ENCODE measurements around the gene TFEB. TPM values are rescaled to one million over a fixed set of nuclear protein-coding genes. Genes with fewer than 3 reads are reported as not detected.
A peak's percentile ranks its signal among the peaks of the same experiment; 100 is the strongest.

Gene TFEB
- total RNA-seq, 1 donor from 2014 or later = 18.6 TPM

DNA sequence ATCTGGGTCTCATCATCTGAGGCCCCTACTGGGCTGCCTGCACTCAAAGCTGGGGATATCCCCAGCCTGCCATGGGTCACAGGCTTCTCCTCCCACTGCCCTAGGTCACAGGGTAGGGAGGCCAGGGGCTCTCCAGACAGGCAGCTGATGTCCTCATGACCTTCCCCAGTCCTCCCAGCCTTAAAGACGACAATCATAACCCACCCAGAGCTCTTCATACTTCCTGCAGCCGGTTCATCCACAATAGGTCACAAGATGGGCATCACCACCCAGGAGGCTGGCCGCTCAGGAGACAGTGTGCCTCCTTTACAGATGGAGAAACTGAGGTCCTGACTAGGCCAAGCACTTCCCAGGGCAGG, 15.2 kb downstream of the TFEB start:
- Histone ChIP-seq H3K27me3 (no peaks in the 10 kb centered on the region), H3K9me3 (no peaks in the 10 kb centered on the region), H3K36me3 (no peaks in the 10 kb centered on the region), H3K27ac (no peak overlapping the region), H3K4me1 (peaks cover 7 to 47% of the 10 kb centered on the region in 2 donors), H3K4me3 (no peak overlapping the region)
- TF ChIP-seq, protein P1, sequence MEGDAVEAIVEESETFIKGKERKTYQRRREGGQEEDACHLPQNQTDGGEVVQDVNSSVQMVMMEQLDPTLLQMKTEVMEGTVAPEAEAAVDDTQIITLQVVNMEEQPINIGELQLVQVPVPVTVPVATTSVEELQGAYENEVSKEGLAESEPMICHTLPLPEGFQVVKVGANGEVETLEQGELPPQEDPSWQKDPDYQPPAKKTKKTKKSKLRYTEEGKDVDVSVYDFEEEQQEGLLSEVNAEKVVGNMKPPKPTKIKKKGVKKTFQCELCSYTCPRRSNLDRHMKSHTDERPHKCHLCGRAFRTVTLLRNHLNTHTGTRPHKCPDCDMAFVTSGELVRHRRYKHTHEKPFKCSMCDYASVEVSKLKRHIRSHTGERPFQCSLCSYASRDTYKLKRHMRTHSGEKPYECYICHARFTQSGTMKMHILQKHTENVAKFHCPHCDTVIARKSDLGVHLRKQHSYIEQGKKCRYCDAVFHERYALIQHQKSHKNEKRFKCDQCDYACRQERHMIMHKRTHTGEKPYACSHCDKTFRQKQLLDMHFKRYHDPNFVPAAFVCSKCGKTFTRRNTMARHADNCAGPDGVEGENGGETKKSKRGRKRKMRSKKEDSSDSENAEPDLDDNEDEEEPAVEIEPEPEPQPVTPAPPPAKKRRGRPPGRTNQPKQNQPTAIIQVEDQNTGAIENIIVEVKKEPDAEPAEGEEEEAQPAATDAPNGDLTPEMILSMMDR (IDR thresholded peaks at IDR 0.05) = no peak
- no peak for DNase-seq (ENCODE audit: low spot score in 2 of 2)
- intact Hi-C loops (cut with DNase I) = no loop called here

DNA sequence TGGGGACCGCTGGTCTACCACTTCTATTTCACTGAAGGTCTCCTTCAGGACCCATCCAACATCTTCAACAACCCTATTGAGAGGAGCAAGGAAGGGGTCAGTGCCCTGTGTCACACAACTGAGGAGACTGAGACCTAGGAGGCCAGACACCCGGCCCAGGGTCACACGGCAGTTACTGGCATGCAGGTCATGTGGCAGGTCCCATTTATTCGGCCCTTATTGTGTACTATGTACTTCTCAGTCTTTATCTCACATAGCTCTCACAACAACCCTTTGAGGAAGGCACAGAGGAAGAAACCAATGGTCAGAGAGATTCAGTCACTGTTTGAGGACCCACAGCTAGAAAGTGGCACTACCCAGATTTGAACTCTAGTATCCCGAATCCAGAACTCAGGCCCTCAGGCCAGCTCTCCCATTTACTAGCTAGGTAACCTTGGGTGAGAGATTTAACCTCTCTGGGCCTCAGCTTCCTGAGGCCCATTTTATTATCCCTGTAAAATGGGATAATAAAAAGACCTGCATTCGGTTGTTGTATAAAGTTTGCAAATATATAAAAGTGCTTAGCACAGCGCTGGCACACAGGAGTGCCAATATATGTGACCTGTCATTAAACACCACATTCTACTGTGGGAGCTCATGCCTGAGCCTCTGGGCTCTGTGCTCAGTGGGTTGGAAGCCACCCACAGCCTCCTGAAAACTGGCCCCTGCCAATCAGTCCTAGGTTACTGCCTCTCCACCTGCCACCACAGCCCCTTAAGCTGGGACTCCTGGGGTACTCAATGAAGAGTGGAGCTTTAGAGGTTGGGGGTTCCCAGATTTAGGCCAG, 15.8 kb downstream of the TFEB start:
- H3K4me1 ChIP-seq = peaks cover 7 to 41% of the 10 kb centered on the region in 2 donors

DNA sequence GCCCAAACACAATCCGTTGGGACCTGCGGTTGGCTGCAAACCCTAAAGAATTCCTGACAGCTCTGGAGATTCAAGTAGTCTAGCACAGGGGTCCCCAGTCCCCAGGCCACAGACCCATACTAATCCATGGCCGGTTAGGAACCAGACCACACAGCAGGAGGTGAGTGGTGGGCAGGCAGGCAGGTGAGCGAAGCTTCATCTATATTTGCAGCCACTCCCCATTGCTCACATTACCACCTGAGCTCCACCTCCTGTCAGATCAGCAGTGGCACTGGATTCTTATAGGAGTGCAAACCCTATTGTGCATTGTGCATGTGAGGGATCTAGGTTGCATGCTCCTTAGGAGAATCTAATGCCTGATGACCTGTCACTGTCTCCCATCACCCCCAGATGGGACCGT, 16.6 kb downstream of the TFEB start:
- Histone ChIP-seq H3K27ac (no peak overlapping the region), H3K27me3 (no peaks in the 10 kb centered on the region), H3K4me3 (no peak overlapping the region), H3K4me1 (peaks cover 9 to 39% of the 10 kb centered on the region in 2 donors), H3K9me3 (no peaks in the 10 kb centered on the region), H3K36me3 (no peaks in the 10 kb centered on the region)
- no peak for DNase-seq (ENCODE audit: low spot score in 2 of 2)
- intact Hi-C loops (cut with DNase I) = no loop called here
- TF ChIP-seq, protein P1 (IDR thresholded peaks at IDR 0.05) = no peak

More for the DNA sequence above, 15.8 kb downstream of the TFEB start:
- no peaks in the 10 kb centered on the region for H3K27me3 ChIP-seq
- TF ChIP-seq, protein P1 (IDR thresholded peaks at IDR 0.05) = no peak
- H3K36me3 ChIP-seq = no peaks in the 10 kb centered on the region
- no peaks in the 10 kb centered on the region for H3K9me3 ChIP-seq
- no peak overlapping the region for H3K4me3 ChIP-seq
- no peak overlapping the region for H3K27ac ChIP-seq
- no peak for DNase-seq (ENCODE audit: low spot score in 2 of 2)
- intact Hi-C loops (cut with DNase I) = no loop called here

DNA sequence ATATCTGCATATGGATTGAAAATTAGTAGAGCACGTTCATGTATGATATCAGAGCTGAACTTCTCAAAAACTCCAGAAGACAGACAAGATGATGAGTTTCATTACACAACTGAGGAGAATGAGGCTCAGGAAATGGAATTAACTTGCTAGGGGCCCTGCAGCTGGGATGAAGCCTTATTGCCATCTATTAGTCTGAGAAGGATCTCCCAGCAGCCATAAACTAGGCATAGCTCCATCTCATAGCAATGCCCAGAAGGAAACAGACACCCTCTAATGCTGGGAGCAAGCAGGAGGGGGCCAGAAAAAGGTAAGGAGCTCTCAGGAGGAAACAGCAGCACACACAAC, 18.0 kb downstream of the TFEB start:
- intact Hi-C loops (cut with DNase I) = no loop called here
- TF ChIP-seq, protein P1 (IDR thresholded peaks at IDR 0.05) = no peak
- Histone ChIP-seq H3K36me3 (no peaks in the 10 kb centered on the region), H3K4me1 (peaks cover 17 to 43% of the 10 kb centered on the region in 2 donors), H3K27me3 (no peaks in the 10 kb centered on the region), H3K4me3 (no peak overlapping the region), H3K27ac (no peak overlapping the region), H3K9me3 (no peaks in the 10 kb centered on the region)
- no peak for DNase-seq (ENCODE audit: low spot score in 2 of 2)

DNA sequence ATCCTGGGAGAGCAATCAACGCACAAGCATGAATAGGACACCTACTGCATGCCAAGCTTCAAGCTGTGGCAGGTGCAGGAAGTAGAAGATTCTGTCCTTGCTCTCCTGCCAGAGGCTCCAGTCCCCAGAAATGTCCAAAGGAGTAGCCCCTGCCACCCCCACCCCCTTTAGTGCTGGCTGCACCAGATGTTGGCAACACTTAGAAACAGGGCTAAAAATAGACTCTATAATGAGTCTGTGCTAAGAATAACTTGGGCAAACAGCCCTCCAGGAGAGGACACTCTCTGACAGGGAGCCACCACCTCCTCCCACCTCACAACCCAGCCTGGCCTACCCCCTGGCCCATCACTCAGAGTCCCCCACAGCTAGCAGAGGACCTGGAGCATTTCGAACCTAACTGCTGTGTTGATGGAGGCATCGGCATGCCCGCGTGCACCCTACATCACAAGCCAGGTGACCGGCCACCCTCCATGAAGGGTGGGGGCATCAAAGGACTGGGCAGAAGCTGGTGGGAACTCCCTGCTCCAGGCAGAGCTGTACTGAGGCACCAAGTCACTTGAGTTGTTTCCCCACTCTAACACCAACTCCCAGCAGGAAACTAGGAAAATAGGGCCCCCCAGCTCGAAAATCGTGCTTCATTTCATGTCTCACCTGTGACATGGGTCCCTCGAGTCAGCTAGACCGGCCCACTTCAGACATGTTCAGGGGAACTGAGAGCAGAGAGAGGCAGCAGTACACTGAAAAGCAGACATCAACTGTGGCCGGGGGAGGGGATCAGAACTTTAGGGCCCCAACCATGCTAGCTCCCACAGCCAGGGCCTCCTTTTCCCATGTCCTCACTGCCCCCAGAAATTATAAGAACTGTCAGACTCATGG, 18.7 kb downstream of the TFEB start:
- H3K9me3 ChIP-seq = no peaks in the 10 kb centered on the region
- intact Hi-C loops (cut with DNase I) = no loop called here
- peaks cover 22 to 47% of the 10 kb centered on the region in 2 donors for H3K4me1 ChIP-seq
- no peaks in the 10 kb centered on the region for H3K36me3 ChIP-seq
- no peak overlapping the region for H3K4me3 ChIP-seq
- H3K27ac ChIP-seq = peak overlapping the region; percentile 4 to 28
- DNase-seq (ENCODE audit: low spot score in 2 of 2) = no peak
- H3K27me3 ChIP-seq = no peaks in the 10 kb centered on the region
- TF ChIP-seq, protein P1 (IDR thresholded peaks at IDR 0.05) = no peak
